HL-60 (cell line): ENCODE measurements around the gene UBXN10.

Experiments
- CTCF ChIP-seq: IDR thresholded peaks from one replicate; pipeline ENCODE4 v1.5.1; 2011; ENCODE audit warnings: low read length, control low read depth, inconsistent platforms; ENCODE audit not compliant: insufficient read depth
- GABPA ChIP-seq: IDR thresholded peaks from 2 replicates; pipeline ENCODE4 v1.6.1; 2012; ENCODE audit warnings: low read depth
- POLR2AphosphoS5 ChIP-seq: IDR thresholded peaks from 2 replicates; pipeline ENCODE4 v1.6.1; 2012; ENCODE audit warnings: low read depth
- REST ChIP-seq: IDR thresholded peaks from 2 replicates; pipeline ENCODE4 v1.6.1; 2012; ENCODE audit warnings: low read depth; ENCODE audit not compliant: insufficient replicate concordance
- SPI1 ChIP-seq: IDR thresholded peaks from 2 replicates; pipeline ENCODE4 v1.6.1; 2012; ENCODE audit warnings: low read depth, mild to moderate bottlenecking, borderline replicate concordance

GRCh38 chr1:20227704-20228103 lies 41.8 kb downstream of the UBXN10 start:
- TF ChIP-seq POLR2AphosphoS5: no peak
- TF ChIP-seq REST: no peak
- TF ChIP-seq CTCF: no peak
- no peak for TF ChIP-seq SPI1
- no peak for TF ChIP-seq GABPA
